Endothelial cell of umbilical vein (primary cell): ENCODE data around the gene FBXO5. TPM values are rescaled to one million over a fixed set of nuclear protein-coding genes. Genes with fewer than 3 reads are reported as not detected.
"Not testable (repeated sequence)": the region's sequence is repeated elsewhere in the genome, so short reads cannot be mapped to it uniquely, and the experiment has no call there.

Experiments used
- BruUV-seq: library from RNA; stranded (reverse); fragments of 400-500 nt; replicated peaks from 2 replicates; lab custom pipeline; 2021; lab: Mats Ljungman, UMichigan
- CTCF ChIA-PET: fragments of 300-600, 350-600 bp; sonication (Branson Sonifier 250); formaldehyde crosslinking; loops from one replicate; lab custom pipeline; 2021; ENCODE audit warnings: antibody characterized with exemption, inconsistent platforms; lab: Charles Lee
- POLR2A ChIA-PET: fragments of 300-600, 350-600 bp; sonication (Branson Sonifier 250); formaldehyde crosslinking; loops from one replicate; lab custom pipeline; 2021; ENCODE audit warnings: antibody characterized with exemption, inconsistent platforms; lab: Charles Lee
- DNase-seq: peaks from one replicate; pipeline ENCODE4 v3.0.0-alpha.2; 2011; ENCODE audit warnings: low read depth, low spot score
- FAIRE-seq: peaks from 2 replicates; lab custom pipeline; 2011; peaks lifted over from hg19 to GRCh38; lab: Jason Lieb, UNC
- H2AFZ ChIP-seq: 2 replicates; pipeline ENCODE4 v1.6.0; 2012; ENCODE audit warnings: low read depth, low read length, control low read depth, inconsistent platforms
- H3K27ac ChIP-seq: 2 replicates; pipeline ENCODE4 v1.5.1; 2011; ENCODE audit warnings: low read depth, mild to moderate bottlenecking, control low read depth, low read length, moderate library complexity; ENCODE audit not compliant: insufficient read depth
- H3K27me3 ChIP-seq, 2 experiments: 2 replicates each; pipeline versions ENCODE4 v1.6.0 to v1.6.1; 2011; ENCODE audit warnings: low read length in 2 of 2, mixed read lengths in 1 of 2; ENCODE audit not compliant: control insufficient read depth in 2 of 2, insufficient read depth in 2 of 2
- H3K36me3 ChIP-seq, 2 experiments: 2 replicates in 1 of 2; 3 replicates in 1 of 2; pipeline ENCODE4 v1.5.1; 2011; ENCODE audit warnings: low read length in 2 of 2, mild to moderate bottlenecking in 1 of 2, moderate library complexity in 1 of 2; ENCODE audit not compliant: control insufficient read depth in 2 of 2, insufficient read depth in 2 of 2; ENCODE audit errors: extremely low read depth in 1 of 2
- H3K4me1 ChIP-seq: 3 replicates; pipeline ENCODE4 v1.5.1; 2011; ENCODE audit warnings: mild to moderate bottlenecking, low read length; ENCODE audit not compliant: control insufficient read depth, insufficient read depth; ENCODE audit errors: extremely low read depth
- H3K4me2 ChIP-seq: 2 replicates; pipeline ENCODE4 v1.6.1; 2011; ENCODE audit warnings: low read length, control low read depth, mixed read lengths; ENCODE audit not compliant: insufficient read depth
- H3K4me3 ChIP-seq, 3 experiments: fragments of 200-600 bp in 1 of 3; sonication (generic), shearing (Covaris generic) in 1 of 3; replicated peaks in 1 of 3; 2 replicates each; pipeline ENCODE4 v1.5.1; 2011 to 2016; ENCODE audit warnings: control low read depth in 3 of 3, low read length in 3 of 3, mild to moderate bottlenecking in 2 of 3, inconsistent platforms in 1 of 3, low read depth in 1 of 3, moderate library complexity in 1 of 3; ENCODE audit not compliant: insufficient read depth in 1 of 3
- H3K79me2 ChIP-seq: 2 replicates; pipeline ENCODE4 v1.6.0; 2012; ENCODE audit warnings: low read length, inconsistent platforms; ENCODE audit not compliant: control insufficient read depth, insufficient read depth
- H3K9ac ChIP-seq: replicated peaks from 2 replicates; pipeline ENCODE3; 2011; ENCODE audit warnings: low read length, control low read depth; ENCODE audit not compliant: insufficient read depth; ENCODE audit errors: extremely low read depth
- H3K9me1 ChIP-seq: replicated peaks from 3 replicates; pipeline ENCODE4 v1.6.0; 2011; ENCODE audit warnings: mild to moderate bottlenecking, low read length; ENCODE audit not compliant: control insufficient read depth, insufficient read depth; ENCODE audit errors: extremely low read depth
- H3K9me3 ChIP-seq: replicated peaks from 2 replicates; pipeline ENCODE4 v1.5.1; 2012; ENCODE audit warnings: low read length, inconsistent platforms; ENCODE audit not compliant: control insufficient read depth, insufficient read depth
- H4K20me1 ChIP-seq: replicated peaks from 2 replicates; pipeline ENCODE3; 2011; ENCODE audit warnings: mild to moderate bottlenecking, low read length; ENCODE audit not compliant: control insufficient read depth, insufficient read depth; ENCODE audit errors: extremely low read depth
- EZH2 ChIP-seq: IDR thresholded peaks from 2 replicates; pipeline ENCODE4 v1.6.1; 2012; ENCODE audit warnings: borderline replicate concordance, low read depth, mild to moderate bottlenecking, moderate library complexity, low read length, inconsistent platforms; ENCODE audit not compliant: severe bottlenecking
- FOS ChIP-seq: IDR thresholded peaks from 2 replicates; pipeline ENCODE4 v1.6.1; 2011; ENCODE audit warnings: mild to moderate bottlenecking, low read length, moderate library complexity, borderline replicate concordance; ENCODE audit not compliant: insufficient read depth
- JUN ChIP-seq: IDR thresholded peaks from 2 replicates; pipeline ENCODE4 v1.6.1; 2011; ENCODE audit warnings: borderline replicate concordance, low read depth; ENCODE audit not compliant: insufficient read length, insufficient read depth
- MAX ChIP-seq: IDR thresholded peaks from 2 replicates; pipeline ENCODE4 v1.6.1; 2011; ENCODE audit not compliant: insufficient read depth, insufficient read length
- MYC ChIP-seq: IDR thresholded peaks from one replicate; pipeline ENCODE4 v1.6.1; 2011; ENCODE audit warnings: mild to moderate bottlenecking, low read depth, low read length
- POLR2A ChIP-seq: IDR thresholded peaks from 2 replicates; pipeline ENCODE4 v1.6.1; 2012; ENCODE audit warnings: low read depth, mild to moderate bottlenecking, control low read depth, low read length
- POLR2AphosphoS5 ChIP-seq: IDR thresholded peaks from 2 replicates; pipeline ENCODE4 v1.6.1; 2012; ENCODE audit warnings: low read depth, mild to moderate bottlenecking, control low read depth, low read length, moderate library complexity; ENCODE audit not compliant: insufficient read depth
- dilution Hi-C: fragments of 300-500 bp; cut with MboI; formaldehyde crosslinking; loops from one replicate; pipeline ENCODE4 v1.15.0; 2019; ENCODE audit warnings: low sequenced_read_pairs; ENCODE audit not compliant: extremely low pct_ligation_motif_present
- intact Hi-C: fragments of 100-400 bp; cut with micrococcal nuclease; formaldehyde crosslinking; loops from one replicate; pipeline ENCODE4 v1.10.0; 2022
- polyA plus RNA-seq, 4 experiments: library from polyadenylated mRNA; depleted of rRNA in 3 of 4; stranded (reverse) in 3 of 4; unstranded in 1 of 4; fragments of >200 nt; gene quantifications; 2 replicates each; pipeline versions ENCODE4 v1.2.1 to v1.2.3, GENCODE V29; 2011 to 2012; ENCODE audit warnings: missing spikeins in 1 of 4
- total RNA-seq: library from RNA; stranded (reverse); gene quantifications from 2 replicates; pipeline ENCODE4 v1.2.3, GENCODE V29; 2021

FBXO5 gene
- total and polyA plus RNA-seq, 2 donors (not counting 3 experiments of a cell fraction or from before 2014, with no cell fraction given), result 6.1 to 27.1 TPM

GRCh38 chr6:152986978-152987377 lies 4.1 kb upstream of the FBXO5 start:
- H3K4me1 ChIP-seq, result peaks cover 11% of the 10 kb centered on the region
- H4K20me1 ChIP-seq, result no peaks in the 10 kb centered on the region
- intact Hi-C loops (no loop called here), dilution Hi-C loops (no loop called here)
- peaks cover 35% of the 10 kb centered on the region for H3K79me2 ChIP-seq
- DNase-seq (no peak), FAIRE-seq (no peak)
- BruUV-seq, result no TSS peak
- no peak overlapping the region for H2AFZ ChIP-seq
- CTCF ChIA-PET, result interaction anchor here (0.6 kb wide), 1 partner anchor 9 kb away, joined by 4 read pairs; no protein-coding TSS in a partner anchor
- TF ChIP-seq POLR2A (no peak), MAX (no peak), POLR2AphosphoS5 (no peak), FOS (no peak), EZH2 (no peak), JUN (no peak), MYC (no peak)
- no peaks in the 10 kb centered on the region for H3K27me3 ChIP-seq
- H3K4me3 ChIP-seq, result no peak overlapping the region
- POLR2A ChIA-PET, result no interaction called here
- H3K36me3 ChIP-seq, result peaks cover under 1 to 3% of the 10 kb centered on the region in 2 experiments
- H3K4me2 ChIP-seq, result no peak overlapping the region
- H3K9me3 ChIP-seq, result no peaks in the 10 kb centered on the region
- H3K9ac ChIP-seq, result no peak overlapping the region
- no peak overlapping the region for H3K27ac ChIP-seq
- H3K9me1 ChIP-seq, result no peaks in the 10 kb centered on the region

- peak overlapping the region; percentile 95 for H3K4me2 ChIP-seq
- dilution Hi-C loops, intact Hi-C loops: not testable (repeated sequence)
Observed at GRCh38 chr6:152985300-152985699, 2.5 kb upstream of the FBXO5 start.

More at GRCh38 chr6:152985300-152985699, 2.5 kb upstream of the FBXO5 start:
- H4K20me1 ChIP-seq, H3K27ac ChIP-seq, H3K9ac ChIP-seq, H3K9me1 ChIP-seq, H2AFZ ChIP-seq, H3K9me3 ChIP-seq, H3K4me3 ChIP-seq, H3K27me3 ChIP-seq, H3K36me3 ChIP-seq, DNase-seq, POLR2A ChIA-PET, BruUV-seq, FAIRE-seq: not testable (repeated sequence)
- CTCF ChIA-PET, result interaction anchor here (0.9 kb wide), 1 partner anchor 15 kb away, joined by 3 read pairs; no protein-coding TSS in a partner anchor
- H3K4me1 ChIP-seq, result peaks cover 21% of the 10 kb centered on the region
- H3K79me2 ChIP-seq, result peaks cover 46% of the 10 kb centered on the region
